Stimulated activated CD8-positive, alpha-beta memory T cell treated with anti-CD3 and anti-CD28 coated beads, Interleukin-15, amount 100 ng/mL, for 4 hours (primary cell): Measurements from ENCODE around the gene BLM.
A peak's percentile ranks its signal among the peaks of the same experiment; 100 is the strongest.
"Not testable (repeated sequence)": the region's sequence is repeated elsewhere in the genome, so short reads cannot be mapped to it uniquely, and the experiment has no call there.

Experiments
- DNase-seq, 2 donors: peaks; one replicate each; pipeline ENCODE4 v3.0.0-alpha.2; 2020; ENCODE audit warnings: low read depth in 2 of 2

Gene BLM

DNA sequence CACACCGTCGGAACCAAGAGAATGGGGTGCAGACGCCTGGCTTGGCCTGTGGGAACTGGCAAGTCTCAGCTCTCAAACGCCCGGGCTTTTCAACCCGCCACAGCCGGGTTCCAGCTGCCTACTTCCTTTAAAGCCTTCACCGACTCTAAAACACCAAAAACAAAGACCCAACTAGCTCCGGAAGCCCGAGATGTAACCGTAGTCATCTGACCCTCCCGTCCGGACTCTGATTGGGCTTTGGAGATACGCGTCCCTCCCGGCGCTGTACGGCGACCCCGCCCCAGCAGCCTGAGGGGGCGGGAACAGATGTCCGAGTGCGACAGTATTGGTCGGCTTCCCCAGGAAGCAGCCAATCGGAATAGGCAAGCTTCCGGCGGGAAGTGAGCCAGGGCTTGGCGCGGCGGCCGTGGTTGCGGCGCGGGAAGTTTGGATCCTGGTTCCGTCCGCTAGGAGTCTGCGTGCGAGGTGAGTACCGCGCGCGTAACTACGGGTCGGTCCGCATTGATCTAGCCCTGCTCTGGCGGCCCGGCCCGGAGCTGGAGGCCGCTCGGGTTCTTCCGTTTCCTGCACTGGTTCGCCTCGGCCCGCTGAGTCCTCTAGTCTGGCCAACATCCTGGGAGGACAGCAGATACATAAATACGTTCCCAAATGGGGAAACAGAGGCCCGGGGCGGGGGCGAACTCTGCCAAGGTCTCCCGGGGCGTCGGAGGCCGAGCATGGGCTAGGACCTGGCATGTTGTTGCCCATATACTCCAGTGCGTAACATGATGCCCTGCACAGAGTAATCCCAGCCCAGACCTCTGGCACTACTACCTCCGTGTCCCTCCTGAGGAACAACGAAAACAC is at the start of gene BLM:
Gene BLM (plus strand): TSS at position 371 of the 846 bp plus-strand sequence. CDS start 30,047 bp downstream, outside the sequence.
- peak; percentile 89 for DNase-seq

DNA sequence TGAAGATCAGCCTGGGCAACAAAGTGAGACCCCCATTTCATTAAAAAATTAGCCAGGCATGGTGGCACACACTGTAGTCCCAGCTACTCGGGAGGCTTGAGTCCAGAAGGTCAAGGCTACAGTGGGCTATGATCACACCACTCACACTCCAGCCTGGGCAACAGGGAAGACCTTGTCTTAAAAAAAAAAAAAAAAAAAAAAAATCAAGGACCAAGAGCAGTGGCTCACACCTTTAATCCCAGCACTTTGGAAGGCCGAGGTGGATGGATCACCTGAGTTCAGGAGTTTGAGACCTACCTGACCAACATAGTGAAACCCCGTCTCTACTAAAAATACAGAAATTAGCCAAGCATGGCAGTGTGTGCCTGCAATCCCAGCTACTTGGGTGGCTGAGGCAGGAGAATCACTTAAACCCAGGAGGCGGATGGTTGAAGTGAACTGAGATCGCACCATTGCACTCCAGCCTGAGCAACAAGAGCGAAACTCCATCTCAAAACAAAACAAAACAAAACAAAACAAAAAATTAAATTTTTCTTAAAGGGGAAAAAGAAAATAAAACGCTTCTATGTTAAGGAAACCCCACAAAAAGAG is 49.3 kb upstream of the BLM start:
- DNase-seq = not testable (repeated sequence)

DNA sequence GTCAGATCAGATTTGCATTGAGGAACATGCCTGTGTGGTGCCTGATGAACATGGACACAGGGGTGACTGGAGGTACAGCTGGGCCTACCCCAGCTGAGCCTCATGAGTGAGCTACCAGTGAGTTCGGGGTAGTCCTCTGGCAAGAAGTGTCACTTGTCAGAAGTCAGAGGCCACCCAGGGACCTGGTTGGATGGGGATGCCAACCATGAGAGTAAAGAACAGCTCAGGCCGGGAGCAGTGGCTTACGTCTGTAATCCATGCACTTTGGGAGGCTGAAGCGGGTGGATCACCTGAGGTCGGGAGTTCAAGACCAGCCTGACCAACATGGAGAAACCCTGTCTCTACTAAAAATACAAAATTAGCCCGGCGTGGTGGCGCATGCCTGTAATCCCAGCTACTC is 46.5 kb upstream of the BLM start:
- DNase-seq = not testable (repeated sequence)

DNA sequence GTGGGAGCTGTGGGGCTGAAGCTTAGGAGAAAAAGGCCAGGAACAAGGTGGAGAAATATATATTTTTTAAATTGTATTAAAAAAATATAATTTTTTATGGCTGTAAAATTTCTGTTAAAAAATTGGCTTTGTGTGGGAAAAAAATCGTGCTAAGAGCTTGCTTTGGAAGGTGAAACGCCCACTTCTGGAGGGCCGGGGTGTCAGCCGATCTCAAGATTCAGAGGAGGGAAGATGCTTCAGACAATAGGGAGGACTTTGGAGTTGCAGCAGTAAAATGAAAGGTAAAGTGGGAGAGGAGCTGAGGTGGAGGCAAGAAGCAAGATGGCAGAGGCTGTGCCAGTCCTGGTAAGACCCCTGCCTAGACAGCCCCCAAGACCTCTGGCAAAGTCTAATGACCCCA is 45.9 kb upstream of the BLM start:
- no peak for DNase-seq

DNA sequence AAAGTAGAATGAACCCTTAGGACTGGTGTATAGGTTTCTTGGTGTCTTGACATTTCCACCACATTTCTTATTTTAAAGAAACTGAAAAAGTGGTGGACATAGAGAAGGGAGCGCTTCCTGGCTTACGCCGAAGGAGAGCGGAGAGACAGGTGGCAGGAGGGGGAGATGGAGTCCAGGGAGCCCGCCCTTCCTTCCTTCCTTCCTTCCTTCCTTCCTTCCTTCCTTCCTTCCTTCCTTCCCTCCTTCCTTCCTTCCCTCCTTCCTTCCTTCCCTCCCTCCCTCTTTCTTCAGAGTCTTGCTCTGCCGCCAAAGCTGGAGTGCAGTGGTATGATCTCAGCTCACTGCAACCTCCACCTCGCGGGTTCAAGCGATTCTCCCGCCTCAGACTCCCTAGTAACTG is 43.8 kb upstream of the BLM start:
- not testable (repeated sequence) for DNase-seq

DNA sequence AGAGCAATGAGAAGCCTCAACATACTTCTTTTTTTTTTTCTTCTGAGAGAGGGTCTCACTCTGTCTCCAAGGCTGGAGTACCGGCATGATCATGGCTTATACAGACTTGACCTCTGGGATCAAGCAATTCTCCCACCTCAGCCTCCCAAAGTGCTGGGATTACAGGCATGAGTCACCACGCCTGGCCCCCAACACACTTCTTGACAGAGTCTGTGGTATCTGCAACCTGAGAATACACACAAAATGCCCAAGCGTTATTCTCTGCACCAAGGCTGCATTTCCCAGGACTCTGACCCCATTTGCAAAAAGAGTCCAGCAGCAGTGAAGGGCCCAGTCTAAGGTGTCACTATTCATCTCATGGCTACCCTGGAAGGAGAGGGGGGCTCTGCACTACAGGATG is 42.7 kb upstream of the BLM start:
- no peak for DNase-seq

DNA sequence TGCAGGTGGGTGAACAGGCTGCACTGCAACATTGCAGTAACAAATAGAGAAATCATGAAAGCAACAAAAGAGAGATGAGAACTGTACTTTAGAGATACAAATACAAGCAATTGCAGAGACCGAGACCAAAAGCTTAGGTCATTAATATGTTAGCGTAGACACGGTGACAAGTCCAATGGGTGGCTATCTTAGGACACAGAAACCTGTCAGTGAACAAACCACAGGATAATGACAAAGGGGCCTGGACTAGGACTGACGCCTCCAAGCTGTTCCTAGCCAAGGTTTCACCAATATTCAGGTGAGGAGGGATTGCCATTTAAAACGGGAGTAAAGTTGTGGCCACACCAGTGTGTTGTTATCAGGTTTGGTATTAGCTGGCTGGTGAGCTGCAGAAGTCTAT is 41.7 kb upstream of the BLM start:
- no peak for DNase-seq

DNA sequence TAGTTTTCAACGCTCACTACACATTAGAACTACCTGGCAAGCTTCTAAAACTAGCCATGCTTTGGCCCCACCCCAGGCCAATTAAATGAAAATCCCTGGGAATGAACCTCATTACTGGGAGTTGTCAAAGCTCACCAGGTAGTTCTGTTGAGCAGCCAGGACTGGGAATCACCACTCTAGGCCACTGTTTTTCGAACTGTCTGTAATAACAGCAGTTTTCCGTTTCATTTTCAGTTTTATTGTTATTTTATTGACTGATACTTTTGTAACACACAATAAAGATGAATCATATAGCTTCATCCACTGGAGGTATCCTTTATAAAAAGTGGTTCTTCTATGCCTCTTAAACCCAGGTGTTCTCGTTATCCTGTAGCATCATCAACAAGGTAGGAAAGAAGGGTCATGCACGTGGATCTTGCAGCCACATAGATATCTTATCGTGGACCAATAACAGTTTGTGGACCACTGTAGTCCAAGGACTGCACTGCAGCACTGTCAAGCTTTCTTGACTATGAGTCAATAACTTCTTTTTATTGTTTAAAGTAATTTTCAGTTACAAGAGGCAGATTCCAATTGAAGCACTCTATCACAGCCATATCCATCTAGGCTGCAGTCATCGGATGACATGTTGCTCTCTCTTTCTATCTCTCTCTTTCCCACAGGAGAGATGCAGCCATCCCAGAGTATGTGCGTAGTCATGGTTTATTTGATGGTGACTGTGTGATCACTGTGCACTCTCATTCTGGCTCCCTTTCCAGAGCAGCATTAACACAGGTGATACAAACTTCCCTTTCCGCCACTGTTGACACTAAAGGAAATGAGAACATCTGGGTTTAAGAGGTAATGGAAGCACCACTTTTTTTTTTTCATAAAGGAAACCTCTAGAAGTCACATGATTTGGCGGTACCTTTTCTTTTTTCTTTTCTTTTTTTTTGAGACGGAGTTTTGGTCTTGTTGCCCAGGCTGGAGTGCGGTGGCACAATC is 39.0 kb upstream of the BLM start:
- no peak for DNase-seq

DNA sequence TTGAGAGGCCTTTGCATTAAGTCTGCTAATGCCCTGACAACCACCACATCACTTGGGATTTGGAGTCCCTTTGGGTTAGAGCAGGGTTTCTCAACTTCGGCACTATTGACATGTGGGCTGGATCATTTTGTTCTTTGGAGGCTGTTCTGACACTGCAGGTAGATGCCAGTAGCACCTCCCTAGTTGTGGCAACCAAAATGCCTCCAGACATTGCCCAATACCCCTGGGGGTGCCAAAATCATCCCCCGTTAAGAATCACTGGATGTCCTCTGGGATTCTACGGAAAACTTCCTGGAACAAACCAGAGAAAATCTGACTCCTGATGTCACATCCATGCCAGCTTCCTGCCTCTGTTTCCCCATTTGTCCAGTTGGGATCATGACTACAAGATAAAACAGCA is 37.2 kb upstream of the BLM start:
- no peak for DNase-seq

DNA sequence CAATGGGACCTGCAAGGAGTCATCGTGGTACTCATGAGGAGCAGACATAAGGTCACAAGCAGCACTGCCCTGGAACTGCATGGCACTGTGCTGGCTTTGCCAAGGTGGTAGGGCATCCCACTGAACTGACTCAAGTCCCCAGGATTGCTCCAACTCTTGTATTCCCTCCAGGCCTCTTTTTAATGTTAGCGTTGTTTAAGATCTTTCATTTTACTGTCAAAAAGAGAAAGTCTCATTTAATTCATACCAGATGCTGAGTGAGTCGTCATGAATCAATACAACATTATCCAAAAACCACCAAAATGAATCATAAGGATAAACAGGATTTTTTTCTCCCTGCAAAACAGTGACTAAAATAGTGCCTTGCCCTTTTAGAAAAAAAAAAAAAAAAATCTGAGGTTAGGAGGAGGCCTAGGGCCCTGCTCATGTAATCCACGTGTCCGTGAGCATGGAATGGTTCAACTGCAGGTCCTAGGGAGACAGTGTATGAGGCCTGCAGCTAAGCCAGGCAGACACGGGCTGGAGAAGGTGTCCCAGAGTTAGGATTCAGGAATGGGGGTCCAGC is 36.7 kb upstream of the BLM start:
- DNase-seq = no peak

DNA sequence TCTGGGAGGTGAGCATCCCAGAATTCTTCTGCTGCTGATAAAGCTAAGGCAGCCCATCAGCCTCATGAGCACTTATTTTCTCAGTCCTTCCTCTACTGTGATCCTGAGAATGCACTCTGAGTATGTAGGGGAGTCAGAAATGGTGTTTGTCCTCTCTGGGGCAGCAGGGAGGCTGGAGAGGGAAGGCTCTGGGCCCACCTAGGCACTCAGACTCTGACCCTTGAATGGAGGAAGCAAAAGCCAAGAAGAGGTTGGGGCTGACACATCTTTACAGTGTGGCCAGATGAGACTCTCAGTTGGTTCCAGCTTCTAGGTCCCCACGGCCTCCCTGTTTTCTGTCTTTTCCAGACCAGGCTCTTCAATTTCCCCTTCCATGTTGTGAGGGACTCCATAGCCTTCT is 36.1 kb upstream of the BLM start:
- DNase-seq = no peak

DNA sequence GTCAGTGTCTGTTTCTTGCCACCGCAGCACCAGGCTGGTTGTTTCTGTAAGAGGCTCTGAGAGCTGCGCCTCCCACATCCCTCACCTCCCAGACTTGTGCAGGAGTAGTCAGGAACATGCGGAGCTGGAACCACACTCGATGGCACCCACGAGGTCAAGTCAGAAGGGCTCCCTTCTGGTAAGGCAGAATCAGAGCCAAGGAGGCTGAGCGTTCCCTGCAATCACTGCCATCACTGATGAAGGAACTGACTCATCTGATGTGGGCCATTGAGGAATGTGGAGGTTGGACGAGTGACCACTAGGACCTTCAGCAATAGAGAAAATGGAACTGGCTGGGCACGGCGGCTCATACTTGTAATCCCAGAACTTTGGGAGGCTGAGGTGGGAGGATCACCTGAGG is 35.7 kb upstream of the BLM start:
- no peak for DNase-seq

DNA sequence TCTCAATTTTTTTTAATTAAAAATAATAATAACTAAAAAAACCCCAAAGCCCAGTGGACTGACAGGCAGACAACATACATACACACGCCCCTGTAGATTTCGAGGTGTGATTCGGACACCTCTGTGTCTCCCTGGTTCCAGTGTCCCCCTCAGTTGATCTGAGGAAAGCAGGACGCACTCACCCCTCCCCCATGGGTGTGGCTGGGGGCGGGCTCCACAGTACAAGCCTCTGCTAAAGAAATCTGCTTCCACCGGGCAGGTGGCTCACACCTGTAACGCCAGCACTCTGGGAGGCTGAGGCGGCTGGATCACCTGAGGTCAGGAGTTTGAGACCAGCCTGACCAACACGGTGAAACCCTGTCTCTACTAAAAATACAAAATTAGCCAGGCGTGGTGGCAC is 33.8 kb upstream of the BLM start:
- DNase-seq = no peak

DNA sequence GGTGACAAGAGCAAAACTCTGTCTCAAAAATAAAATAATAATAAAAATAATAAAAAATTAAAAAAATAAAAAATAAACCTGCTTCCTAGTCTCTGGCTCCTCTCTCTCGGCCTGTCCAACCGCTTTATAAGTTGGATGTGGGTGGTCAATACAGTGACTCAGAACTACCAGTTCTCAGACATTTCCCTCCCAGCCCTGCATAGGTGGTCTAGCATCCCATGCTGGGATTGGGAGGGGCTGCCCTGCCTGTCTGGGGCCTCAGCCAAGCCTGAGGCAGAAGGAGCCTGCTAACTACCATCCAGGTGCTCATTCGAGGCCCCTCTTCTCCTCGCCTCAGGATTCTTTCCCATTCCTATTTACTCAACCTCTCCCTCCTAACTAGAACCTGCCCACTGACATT is 33.3 kb upstream of the BLM start:
- no peak for DNase-seq

DNA sequence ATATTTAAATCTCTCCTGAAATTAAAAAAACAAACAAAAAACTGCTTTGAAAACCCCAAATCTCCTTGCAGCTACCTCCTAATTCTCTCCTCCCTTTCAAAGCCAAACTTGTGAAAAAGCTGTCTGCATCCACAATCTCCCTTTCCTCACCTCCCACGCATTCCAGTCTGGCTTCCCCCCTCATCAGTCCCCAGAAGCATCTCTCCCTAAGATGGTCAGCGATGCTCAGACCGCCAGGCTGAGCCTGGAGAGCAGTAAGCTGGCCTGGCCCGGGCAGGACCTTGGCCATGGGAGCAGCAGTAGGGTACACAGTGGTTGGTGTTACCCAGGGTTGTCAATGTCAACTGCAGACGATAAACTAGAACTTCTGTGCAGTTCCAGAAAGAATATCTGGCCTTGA is 32.9 kb upstream of the BLM start:
- no peak for DNase-seq

DNA sequence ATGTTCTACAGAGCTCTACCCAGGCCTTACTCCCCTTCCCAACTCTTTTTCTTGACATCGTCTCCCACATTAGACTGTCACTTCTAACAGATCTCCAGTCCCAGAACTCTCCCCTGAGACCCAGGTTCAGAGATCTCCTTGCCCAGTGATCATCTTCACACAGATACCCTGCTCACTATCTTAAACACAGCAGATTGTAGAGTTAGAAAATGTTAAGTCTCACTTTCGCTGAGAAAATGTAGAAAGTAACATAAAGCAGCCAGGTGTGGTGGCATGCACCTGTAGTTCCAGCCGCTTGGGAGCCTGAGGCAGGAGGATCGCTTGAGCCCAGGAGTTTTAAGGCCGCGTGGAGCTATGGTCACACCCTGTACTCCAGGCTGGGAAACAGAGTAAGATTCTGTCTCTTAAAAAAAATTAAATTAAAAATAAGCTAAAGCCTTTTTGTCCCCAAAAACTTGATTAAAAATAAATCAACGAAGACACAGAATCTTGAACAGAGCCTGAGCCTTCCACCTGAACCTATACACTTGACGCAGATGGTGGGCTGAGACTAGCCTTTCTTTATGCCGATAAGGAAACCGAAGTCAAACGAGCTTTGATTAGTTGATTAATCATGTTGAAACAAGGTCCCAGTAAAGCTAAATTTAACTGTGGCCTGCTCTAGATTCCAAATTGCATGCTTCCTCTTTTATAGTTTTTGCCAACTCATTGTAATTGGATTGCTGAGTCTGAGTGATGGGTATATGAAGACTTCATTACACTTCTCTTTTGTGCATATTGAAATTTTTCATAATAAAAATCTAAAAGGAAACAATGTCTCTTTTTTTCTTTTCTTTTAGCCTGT is 31.3 kb upstream of the BLM start:
- DNase-seq = no peak

DNA sequence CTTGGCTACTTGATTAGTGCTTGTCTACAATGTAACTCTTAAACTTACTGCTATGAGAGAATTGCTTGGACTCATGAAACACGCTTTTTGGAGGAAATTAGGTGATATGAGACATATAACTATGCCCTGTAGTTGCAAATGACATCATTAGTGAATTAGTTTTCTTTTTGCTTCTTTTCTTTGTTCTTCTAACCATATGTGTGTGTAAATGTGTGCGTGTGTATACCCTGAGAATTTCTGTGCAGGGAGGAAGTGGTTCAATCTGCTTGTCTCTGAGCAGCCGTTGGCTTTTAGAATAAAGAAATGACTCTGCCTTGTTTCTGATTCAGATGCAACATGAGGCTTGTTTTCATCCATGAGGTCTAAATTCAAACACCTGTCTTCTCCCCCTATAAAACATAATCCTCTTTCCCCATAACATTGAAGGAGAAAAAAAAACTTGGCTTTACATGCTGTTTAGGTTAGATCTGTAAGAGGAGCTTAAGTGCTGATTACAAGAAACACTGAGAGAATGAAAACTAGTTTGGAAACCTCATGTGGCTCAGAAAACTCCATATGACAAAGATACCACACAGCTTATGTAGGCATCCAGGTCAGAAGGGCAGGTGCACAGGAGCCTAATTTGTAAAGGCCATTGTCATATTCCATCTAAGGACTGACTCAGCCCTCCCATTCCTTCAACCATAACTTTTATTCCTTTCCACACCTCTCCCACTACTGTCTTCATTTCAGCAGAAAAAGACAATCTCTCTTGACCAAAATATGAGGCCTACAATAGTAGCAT is 30.5 kb upstream of the BLM start:
- no peak for DNase-seq

DNA sequence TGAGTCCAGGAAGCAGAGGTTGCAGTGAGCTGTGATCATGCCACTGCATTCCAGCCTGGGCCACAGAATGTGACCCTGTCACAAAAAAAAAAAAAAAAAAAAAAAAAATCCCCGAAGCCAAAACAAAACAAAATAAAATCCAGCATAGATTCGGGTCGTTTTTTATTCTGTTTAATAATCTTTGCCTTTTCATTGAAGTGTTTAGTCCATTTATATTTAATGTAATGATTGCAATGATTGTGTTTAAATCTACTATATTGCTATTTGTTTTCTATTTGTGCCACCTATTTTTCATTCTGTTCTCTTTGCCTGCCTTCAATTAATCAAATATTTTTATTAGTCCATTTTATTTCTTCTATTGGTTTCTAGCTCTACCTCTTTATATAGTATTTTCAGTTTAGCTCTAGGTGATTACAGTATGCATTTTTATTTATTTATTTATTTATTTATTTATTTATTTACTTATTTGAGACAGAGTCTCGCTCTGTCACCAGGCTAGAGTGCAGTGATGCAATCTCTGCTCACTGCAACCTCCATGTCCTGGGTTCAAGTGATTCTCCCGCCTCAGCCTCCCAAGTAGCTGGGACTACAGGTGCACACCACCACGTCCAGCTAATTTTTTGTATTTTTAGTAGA is 27.7 kb upstream of the BLM start:
- DNase-seq = not testable (repeated sequence)

DNA sequence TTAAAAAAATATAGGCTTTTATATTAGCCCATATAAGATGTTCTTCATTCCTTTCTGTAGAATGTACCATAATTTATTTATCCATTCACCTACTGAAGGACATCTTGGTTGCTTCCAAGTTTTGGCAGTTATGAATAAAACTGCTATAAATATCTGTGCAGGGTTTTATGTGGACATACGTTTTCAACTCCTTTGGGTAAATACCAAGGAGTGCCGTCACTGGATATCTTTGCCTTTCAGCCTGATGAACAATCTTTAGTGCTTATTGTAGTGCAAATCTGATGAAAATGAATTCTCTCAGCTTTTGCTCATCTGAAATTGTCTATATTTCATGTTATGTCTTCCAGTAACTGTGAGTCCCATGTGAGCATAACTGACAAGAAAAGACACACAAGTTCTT is 26.6 kb upstream of the BLM start:
- DNase-seq = no peak

DNA sequence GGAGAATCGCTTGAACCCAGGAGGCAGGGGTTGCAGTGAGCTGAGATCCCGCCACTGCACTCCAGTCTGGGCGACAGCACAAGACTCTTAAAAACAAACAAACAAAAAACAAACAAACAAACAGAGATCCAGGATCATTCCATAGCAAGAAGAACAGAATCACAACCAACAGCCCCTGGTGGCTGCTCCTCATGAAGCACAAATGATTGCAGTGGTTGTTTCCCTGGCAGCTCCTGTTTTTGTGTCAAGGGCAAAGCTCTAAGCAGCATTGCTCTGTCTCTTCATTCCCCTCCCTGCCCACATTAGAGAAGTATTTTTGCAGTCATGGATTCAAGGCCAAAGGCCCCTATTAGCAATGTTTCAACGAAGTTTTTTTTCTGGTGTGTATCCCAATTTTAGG is 25.8 kb upstream of the BLM start:
- no peak for DNase-seq
